Skin of body (tissue), 2 donors: ENCODE results near the gene ABHD16A. TPM values are rescaled to one million over a fixed set of nuclear protein-coding genes. Genes with fewer than 3 reads are reported as not detected.
"Not testable (repeated sequence)": the region's sequence is repeated elsewhere in the genome, so short reads cannot be mapped to it uniquely, and the experiment has no call there.

Source experiments
- DNase-seq: peaks from one replicate; lab custom pipeline; 2025; lab: John Stamatoyannopoulos, UW
- total RNA-seq: library from RNA; depleted of rRNA; stranded (reverse); fragments of >200 nt; gene quantifications from one replicate; pipeline ENCODE4 v1.2.3, GENCODE V29; 2014

Gene ABHD16A
- total RNA-seq, 1 donor from 2014 or later, result 36.0 TPM

GRCh38 chr6:31715022-31715958 is 12.2 kb upstream of the ABHD16A start, which contains the start of gene LY6G6D:
TSS of gene LY6G6D (plus strand) at chr6:31715348. CDS start at chr6:31715356, 8 bp downstream.
- no peak for DNase-seq

GRCh38 chr6:31713991-31714684 is 11.0 kb upstream of the ABHD16A start:
- no peak for DNase-seq

GRCh38 chr6:31713465-31713864 is 10.3 kb upstream of the ABHD16A start:
- no peak for DNase-seq

GRCh38 chr6:31712296-31712695 is 9.2 kb upstream of the ABHD16A start:
- DNase-seq, result no peak

GRCh38 chr6:31711233-31711632 is 8.1 kb upstream of the ABHD16A start:
- DNase-seq, result no peak

GRCh38 chr6:31710523-31711219 is 7.5 kb upstream of the ABHD16A start:
- DNase-seq, result no peak

GRCh38 chr6:31709157-31709556 is 6.0 kb upstream of the ABHD16A start:
- DNase-seq, result not testable (repeated sequence)

- no peak for DNase-seq
Measured at GRCh38 chr6:31708224-31708623, 5.1 kb upstream of the ABHD16A start.

- no peak for DNase-seq
Measured at GRCh38 chr6:31707701-31708100, 4.6 kb upstream of the ABHD16A start.

- DNase-seq, result no peak
Measured at GRCh38 chr6:31706599-31706998, 3.5 kb upstream of the ABHD16A start, which contains the start of gene LY6G6F. TSS of gene LY6G6F (plus strand) at chr6:31706866. CDS start at chr6:31706907, 41 bp downstream.

- DNase-seq, result no peak
Measured at GRCh38 chr6:31705931-31706330, 2.8 kb upstream of the ABHD16A start.

- no peak for DNase-seq
Measured at GRCh38 chr6:31702405-31702818, 712 bp downstream of the ABHD16A start.

- DNase-seq, result no peak
Measured at GRCh38 chr6:31701666-31702404, 1.3 kb downstream of the ABHD16A start.

- no peak for DNase-seq
Measured at GRCh38 chr6:31700740-31701401, 2.3 kb downstream of the ABHD16A start.

GRCh38 chr6:31697555-31697954 is 5.6 kb downstream of the ABHD16A start:
- no peak for DNase-seq

- no peak for DNase-seq
Measured at GRCh38 chr6:31693535-31693934, 9.6 kb downstream of the ABHD16A start.

- DNase-seq, result no peak
Measured at GRCh38 chr6:31692886-31693285, 10.2 kb downstream of the ABHD16A start.

GRCh38 chr6:31692353-31692752 is 10.8 kb downstream of the ABHD16A start:
- DNase-seq, result no peak

- no peak for DNase-seq
Measured at GRCh38 chr6:31691564-31692108, 11.5 kb downstream of the ABHD16A start.

- no peak for DNase-seq
Measured at GRCh38 chr6:31691078-31691463, 12.1 kb downstream of the ABHD16A start.
